OCI-LY7 (cell line): Measurements from ENCODE around the gene SLC17A9.

Source experiments
- EZH2phosphoT487 ChIP-seq: fragments of 200-600 bp; sonication (generic); IDR thresholded peaks from 2 replicates; pipeline ENCODE4 v1.6.1; 2018; ENCODE audit warnings: low read depth, borderline replicate concordance, mild to moderate bottlenecking, mixed run types, antibody characterized with exemption, low read length, moderate library complexity, mixed read lengths
- TF ChIP-seq, protein P1 (sequence below): fragments of 200-600 bp; sonication (generic); conservative IDR thresholded peaks from 2 replicates; pipeline ENCODE4 v1.5.1; 2014; ENCODE audit warnings: mild to moderate bottlenecking, antibody characterized with exemption, low read length, moderate library complexity, mixed read lengths

DNA sequence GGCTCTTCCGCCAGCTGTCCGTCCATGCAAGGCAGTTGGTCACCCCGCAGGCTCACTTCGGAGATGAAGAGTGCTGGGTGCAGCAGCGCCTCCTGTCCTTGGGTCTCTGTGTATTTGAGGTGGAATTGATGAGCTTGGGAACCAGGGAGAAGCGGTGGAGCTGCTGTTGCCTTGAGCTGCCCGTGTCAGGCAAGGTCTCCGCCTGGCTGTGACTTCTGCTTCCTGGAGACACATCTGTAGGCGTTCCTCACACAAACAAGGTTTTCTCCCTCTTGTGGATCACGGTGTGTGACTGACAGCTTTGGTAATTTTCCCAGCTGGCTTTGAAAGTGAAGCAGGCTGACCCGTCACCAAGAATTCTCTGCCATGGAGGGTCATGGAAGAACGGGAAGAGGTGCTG lies 2.5 kb upstream of the SLC17A9 start:
- TF ChIP-seq, protein P1, sequence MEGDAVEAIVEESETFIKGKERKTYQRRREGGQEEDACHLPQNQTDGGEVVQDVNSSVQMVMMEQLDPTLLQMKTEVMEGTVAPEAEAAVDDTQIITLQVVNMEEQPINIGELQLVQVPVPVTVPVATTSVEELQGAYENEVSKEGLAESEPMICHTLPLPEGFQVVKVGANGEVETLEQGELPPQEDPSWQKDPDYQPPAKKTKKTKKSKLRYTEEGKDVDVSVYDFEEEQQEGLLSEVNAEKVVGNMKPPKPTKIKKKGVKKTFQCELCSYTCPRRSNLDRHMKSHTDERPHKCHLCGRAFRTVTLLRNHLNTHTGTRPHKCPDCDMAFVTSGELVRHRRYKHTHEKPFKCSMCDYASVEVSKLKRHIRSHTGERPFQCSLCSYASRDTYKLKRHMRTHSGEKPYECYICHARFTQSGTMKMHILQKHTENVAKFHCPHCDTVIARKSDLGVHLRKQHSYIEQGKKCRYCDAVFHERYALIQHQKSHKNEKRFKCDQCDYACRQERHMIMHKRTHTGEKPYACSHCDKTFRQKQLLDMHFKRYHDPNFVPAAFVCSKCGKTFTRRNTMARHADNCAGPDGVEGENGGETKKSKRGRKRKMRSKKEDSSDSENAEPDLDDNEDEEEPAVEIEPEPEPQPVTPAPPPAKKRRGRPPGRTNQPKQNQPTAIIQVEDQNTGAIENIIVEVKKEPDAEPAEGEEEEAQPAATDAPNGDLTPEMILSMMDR: no peak
- no peak for TF ChIP-seq EZH2phosphoT487
